Subcutaneous abdominal adipose tissue (tissue), 5 donors: ENCODE data around the gene ZBTB12.
"Not testable (repeated sequence)": the region's sequence is repeated elsewhere in the genome, so short reads cannot be mapped to it uniquely, and the experiment has no call there.

Experiments
- H3K27ac ChIP-seq: one replicate; pipeline ENCODE4 v1.7.0; 2013; ENCODE audit warnings: low read depth, mild to moderate bottlenecking, inconsistent platforms, low read length, moderate library complexity
- H3K27me3 ChIP-seq, 5 donors: one replicate each; pipeline ENCODE4 v1.7.0; 2013; ENCODE audit warnings: low read length in 5 of 5, inconsistent platforms in 1 of 5; ENCODE audit not compliant: control insufficient read depth in 5 of 5, insufficient read depth in 4 of 5
- H3K36me3 ChIP-seq, 5 donors: one replicate each; pipeline ENCODE4 v1.7.0; 2013; ENCODE audit warnings: low read length in 5 of 5; ENCODE audit not compliant: control insufficient read depth in 5 of 5, insufficient read depth in 5 of 5
- H3K4me1 ChIP-seq, 5 donors: one replicate each; pipeline ENCODE4 v1.7.0; 2013; ENCODE audit warnings: low read length in 5 of 5, mild to moderate bottlenecking in 3 of 5, moderate library complexity in 1 of 5; ENCODE audit not compliant: control insufficient read depth in 5 of 5, insufficient read depth in 5 of 5
- H3K4me3 ChIP-seq, 5 donors: one replicate each; pipeline ENCODE4 v1.7.0; 2013; ENCODE audit warnings: low read length in 5 of 5, low read depth in 1 of 5
- H3K9ac ChIP-seq, 5 donors: one replicate each; pipeline ENCODE4 v1.7.0; 2013; ENCODE audit warnings: low read length in 5 of 5, mild to moderate bottlenecking in 4 of 5, moderate library complexity in 3 of 5
- H3K9me3 ChIP-seq, 5 donors: one replicate each; pipeline ENCODE4 v1.7.0; 2013; ENCODE audit warnings: low read length in 5 of 5; ENCODE audit not compliant: control insufficient read depth in 5 of 5
- donor health status: healthy.
- donor health status: healthy.
- donor health status: healthy.
- donor health status: healthy.
- donor health status: healthy.

The ZBTB12 gene

GRCh38 chr6:31908791-31909190 is 6.9 kb upstream of the ZBTB12 start:
- H3K4me3 ChIP-seq: no peak overlapping the region
- no peak overlapping the region for H3K9ac ChIP-seq
- no peak overlapping the region for H3K27ac ChIP-seq
- H3K27me3 ChIP-seq: peaks cover 0 to 5% (median 0%) of the 10 kb centered on the region in 5 donors
- H3K9me3 ChIP-seq: no peaks in the 10 kb centered on the region
- H3K36me3 ChIP-seq: no peaks in the 10 kb centered on the region
- peaks cover 0 to 6% (median 5%) of the 10 kb centered on the region in 5 donors for H3K4me1 ChIP-seq

GRCh38 chr6:31908255-31908654 is 6.4 kb upstream of the ZBTB12 start:
- H3K4me3 ChIP-seq, H3K4me1 ChIP-seq, H3K27me3 ChIP-seq, H3K36me3 ChIP-seq, H3K9me3 ChIP-seq, H3K9ac ChIP-seq, H3K27ac ChIP-seq: not testable (repeated sequence)

- H3K9ac ChIP-seq: no peak overlapping the region
- no peak overlapping the region for H3K4me3 ChIP-seq
- H3K27me3 ChIP-seq: peaks cover 0 to 2% (median 0%) of the 10 kb centered on the region in 5 donors
- H3K36me3 ChIP-seq: no peaks in the 10 kb centered on the region
- peaks cover 3 to 15% (median 12%) of the 10 kb centered on the region in 5 donors for H3K4me1 ChIP-seq
- H3K27ac ChIP-seq: no peak overlapping the region
- no peaks in the 10 kb centered on the region for H3K9me3 ChIP-seq
Measured at GRCh38 chr6:31907158-31907813, 5.4 kb upstream of the ZBTB12 start.

- not testable (repeated sequence) for H3K9me3 ChIP-seq
- H3K4me1 ChIP-seq: peaks cover 3 to 16% (median 14%) of the 10 kb centered on the region in 5 donors
Measured at GRCh38 chr6:31906727-31907126, 4.8 kb upstream of the ZBTB12 start.

GRCh38 chr6:31906122-31906521 is 4.2 kb upstream of the ZBTB12 start:
- Histone ChIP-seq H3K9ac (no peak overlapping the region), H3K27ac (no peak overlapping the region)

More at GRCh38 chr6:31906727-31907126, 4.8 kb upstream of the ZBTB12 start:
- not testable (repeated sequence) for H3K36me3 ChIP-seq, H3K9ac ChIP-seq, H3K27me3 ChIP-seq, H3K4me3 ChIP-seq, H3K27ac ChIP-seq

GRCh38 chr6:31905041-31905440 is 3.2 kb upstream of the ZBTB12 start:
- no peak overlapping the region for H3K4me3 ChIP-seq
- no peak overlapping the region for H3K9ac ChIP-seq
- no peaks in the 10 kb centered on the region for H3K36me3 ChIP-seq
- peaks cover 3 to 24% (median 22%) of the 10 kb centered on the region in 5 donors for H3K4me1 ChIP-seq
- peaks cover 0 to 2% (median 0%) of the 10 kb centered on the region in 5 donors for H3K27me3 ChIP-seq
- H3K9me3 ChIP-seq: no peaks in the 10 kb centered on the region
- no peak overlapping the region for H3K27ac ChIP-seq

More at GRCh38 chr6:31906122-31906521, 4.2 kb upstream of the ZBTB12 start:
- H3K4me3 ChIP-seq: no peak overlapping the region
- no peaks in the 10 kb centered on the region for H3K36me3 ChIP-seq
- H3K4me1 ChIP-seq: peaks cover 3 to 20% (median 17%) of the 10 kb centered on the region in 5 donors
- no peaks in the 10 kb centered on the region for H3K9me3 ChIP-seq
- H3K27me3 ChIP-seq: peaks cover 0 to 2% (median 0%) of the 10 kb centered on the region in 5 donors

GRCh38 chr6:31903957-31904356 is 2.1 kb upstream of the ZBTB12 start:
- Histone ChIP-seq H3K27ac (no peak overlapping the region), H3K27me3 (peaks cover 0 to 2% (median 0%) of the 10 kb centered on the region in 5 donors), H3K36me3 (no peaks in the 10 kb centered on the region), H3K4me1 (peaks cover 3 to 34% (median 24%) of the 10 kb centered on the region in 5 donors), H3K4me3 (no peak overlapping the region), H3K9me3 (no peaks in the 10 kb centered on the region), H3K9ac (no peak overlapping the region)

GRCh38 chr6:31901415-31901952 is 402 bp downstream of the ZBTB12 start:
- peak overlapping the region in 4 of 5 donors; percentile 50 to 84 (median 77) for H3K4me3 ChIP-seq
- H3K9me3 ChIP-seq: no peaks in the 10 kb centered on the region
- H3K36me3 ChIP-seq: no peaks in the 10 kb centered on the region
- H3K4me1 ChIP-seq: peaks cover 5 to 47% (median 35%) of the 10 kb centered on the region in 5 donors
- peaks cover 0 to 2% (median 0%) of the 10 kb centered on the region in 5 donors for H3K27me3 ChIP-seq
- H3K27ac ChIP-seq: peak overlapping the region; percentile 37
- H3K9ac ChIP-seq: peak overlapping the region in 2 of 5 donors; percentile 20 to 56

GRCh38 chr6:31900917-31901414 is 920 bp downstream of the ZBTB12 start:
- Histone ChIP-seq H3K27me3 (no peaks in the 10 kb centered on the region), H3K9me3 (no peaks in the 10 kb centered on the region), H3K36me3 (peaks cover 0 to under 1% (median 0%) of the 10 kb centered on the region in 5 donors), H3K4me1 (peaks cover 5 to 48% (median 37%) of the 10 kb centered on the region in 5 donors), H3K9ac (peak overlapping the region in 2 of 5 donors; percentile 20 to 56), H3K27ac (peak overlapping the region; percentile 37), H3K4me3 (peak overlapping the region in 4 of 5 donors; percentile 50 to 84 (median 77))
